Mesenteric fat pad (tissue), 1 donor: ENCODE results near the gene ACOT8. TPM values are rescaled to one million over a fixed set of nuclear protein-coding genes. Genes with fewer than 3 reads are reported as not detected.
"Not testable (repeated sequence)": the region's sequence is repeated elsewhere in the genome, so short reads cannot be mapped to it uniquely, and the experiment has no call there.

Experiments
- DNase-seq: peaks from one replicate; pipeline ENCODE4 v3.0.0-alpha.2; 2020; ENCODE audit warnings: low spot score
- total RNA-seq: library from RNA; stranded (reverse); fragmentation: NEBNext Ultra II Directional; extraction: Animal tissue kit (Norgen Biotek cat#: 25700); gene quantifications from one replicate; pipeline ENCODE4 v1.2.1, GENCODE V29; 2021
- donor health status: DM: yes; HTN: yes; CAD: no.

Gene ACOT8
- total RNA-seq, 1 donor from 2014 or later = 14.9 TPM

DNA sequence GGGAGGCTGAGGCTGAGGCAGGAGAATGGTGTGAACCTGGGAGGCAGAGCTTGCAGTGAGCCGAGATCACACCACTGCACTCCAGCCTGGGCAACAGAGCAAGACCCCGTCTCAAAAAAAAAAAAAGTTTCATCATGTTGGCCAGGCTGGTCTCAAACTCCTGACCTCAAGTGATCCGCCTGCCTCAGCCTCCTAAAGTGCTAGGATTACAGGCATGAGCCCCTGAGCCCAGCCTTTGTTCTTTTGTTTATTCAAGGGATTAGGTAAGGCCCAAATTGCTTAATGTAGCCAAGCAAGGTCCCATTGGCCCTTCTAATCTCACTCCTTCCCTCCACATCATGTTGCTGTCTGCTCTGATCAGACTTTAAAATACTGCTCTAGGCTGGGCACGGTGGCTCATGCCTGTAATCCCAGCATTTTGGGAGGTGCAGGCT, 27.5 kb downstream of the ACOT8 start:
- not testable (repeated sequence) for DNase-seq

DNA sequence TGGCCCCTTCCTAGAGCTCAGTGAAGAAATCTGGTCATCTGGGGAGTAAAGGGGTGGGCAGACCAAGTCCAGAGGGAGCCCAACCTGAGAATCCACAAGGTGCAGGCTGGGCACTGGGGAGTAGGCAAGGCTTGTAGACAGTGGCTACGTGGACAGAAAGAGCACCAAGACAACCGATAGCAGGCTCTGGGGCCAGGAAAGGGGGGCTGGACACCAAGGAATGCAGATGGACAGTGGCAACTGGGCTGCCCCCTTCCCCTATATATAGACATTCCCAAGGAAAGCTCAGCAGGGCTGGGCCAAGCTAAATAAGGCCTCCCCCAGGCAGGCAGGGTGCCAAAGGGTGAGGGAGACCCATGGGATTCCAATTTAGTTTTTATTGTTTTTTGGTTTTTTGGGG, 28.6 kb downstream of the ACOT8 start:
- no peak for DNase-seq

- no peak for DNase-seq
These were observed 29.5 kb downstream of the ACOT8 start for GRCh38 chr20:45827712-45828111.

DNA sequence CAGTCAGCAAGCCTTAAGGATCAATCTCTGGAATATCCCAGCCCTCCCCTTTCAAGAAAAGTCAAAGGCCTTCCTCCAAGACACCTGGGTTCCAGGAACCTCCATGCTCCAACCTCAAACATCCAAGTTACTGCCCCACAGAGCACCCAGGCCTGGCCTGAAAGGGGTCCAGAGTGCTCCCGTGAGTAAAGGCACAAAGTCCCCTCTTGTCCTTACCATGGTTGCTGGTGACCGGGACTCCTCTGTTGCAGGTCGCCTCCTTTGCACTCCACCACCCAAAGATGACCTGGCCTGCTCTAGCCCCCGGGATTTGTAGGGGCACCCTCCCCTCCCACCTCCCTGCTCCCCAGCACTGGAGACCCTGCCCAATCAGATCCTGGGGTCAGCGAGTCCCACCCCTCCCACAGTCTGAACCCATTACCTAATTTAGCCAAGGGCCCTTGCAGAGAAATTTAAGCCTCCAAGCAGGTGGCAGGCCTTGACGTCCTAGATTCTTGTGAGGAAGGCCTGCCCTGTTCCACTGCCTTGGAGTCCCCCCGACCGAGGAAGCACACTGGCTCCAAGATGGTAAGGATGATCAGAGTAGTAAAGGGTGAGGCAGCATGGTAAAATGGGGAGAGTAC, 30.1 kb downstream of the ACOT8 start, which contains the start of gene TNNC2:
Gene TNNC2 (minus strand): TSS at position 283 of the 623 bp plus-strand sequence. CDS start 64 bp downstream, at position 219.
- no peak for DNase-seq

DNA sequence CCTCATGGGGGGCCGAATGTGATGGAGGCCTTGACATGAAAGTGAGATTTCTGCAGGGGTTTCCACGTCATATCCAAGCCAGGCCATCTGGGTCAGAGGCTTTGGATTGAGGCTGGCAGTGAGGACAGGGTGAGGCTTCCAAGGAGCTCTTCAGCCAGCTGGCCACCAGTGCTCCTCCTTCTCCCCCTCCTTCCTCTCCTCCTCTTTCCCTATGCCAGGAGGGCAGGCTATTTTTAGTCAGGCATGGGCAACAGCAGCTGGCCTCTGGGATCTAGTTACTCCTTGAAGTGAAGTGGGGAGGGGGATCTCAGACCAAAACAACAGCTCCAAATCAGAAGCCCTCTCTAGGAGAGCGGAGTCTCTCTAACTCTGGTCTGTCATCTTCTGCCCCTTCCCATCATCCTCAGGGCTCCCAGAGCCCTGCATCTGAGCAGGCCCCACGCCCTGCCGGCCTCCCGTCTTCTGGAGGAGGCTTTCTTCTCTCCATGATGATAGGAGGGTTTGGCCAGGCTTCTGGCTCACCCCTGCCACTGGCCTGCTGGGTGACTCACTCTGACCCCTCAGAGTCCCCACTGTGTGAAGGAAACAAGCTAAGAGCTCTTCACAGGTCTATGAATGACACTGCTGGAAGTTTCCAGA, 30.7 kb downstream of the ACOT8 start:
- DNase-seq = no peak

- DNase-seq = no peak
These were observed 33.0 kb downstream of the ACOT8 start for GRCh38 chr20:45823949-45824835.

GRCh38 chr20:45822857-45823256, 34.3 kb downstream of the ACOT8 start:
- no peak for DNase-seq

GRCh38 chr20:45821947-45822346, 35.2 kb downstream of the ACOT8 start:
- DNase-seq = no peak

DNA sequence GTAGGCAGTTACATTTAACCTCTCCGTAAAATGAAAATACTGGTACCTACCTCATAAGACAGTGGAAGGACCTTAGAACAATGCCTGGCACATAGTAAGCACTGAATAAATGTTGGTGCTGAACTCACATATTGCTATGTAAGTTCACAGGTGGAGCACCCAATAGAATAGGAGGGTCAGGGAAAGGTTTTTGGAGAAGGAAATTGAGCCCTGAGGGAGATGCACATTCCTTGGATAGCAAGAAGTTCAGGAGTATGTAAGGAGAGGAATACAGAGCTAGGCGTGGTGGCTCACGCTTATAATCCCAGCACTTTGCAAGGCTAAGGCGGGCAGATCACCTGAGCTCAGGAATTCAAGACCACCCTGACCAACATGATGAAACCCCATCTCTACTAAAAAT, 37.7 kb downstream of the ACOT8 start:
- no peak for DNase-seq

- DNase-seq = no peak
These were observed 39.0 kb downstream of the ACOT8 start for GRCh38 chr20:45818239-45818638.

DNA sequence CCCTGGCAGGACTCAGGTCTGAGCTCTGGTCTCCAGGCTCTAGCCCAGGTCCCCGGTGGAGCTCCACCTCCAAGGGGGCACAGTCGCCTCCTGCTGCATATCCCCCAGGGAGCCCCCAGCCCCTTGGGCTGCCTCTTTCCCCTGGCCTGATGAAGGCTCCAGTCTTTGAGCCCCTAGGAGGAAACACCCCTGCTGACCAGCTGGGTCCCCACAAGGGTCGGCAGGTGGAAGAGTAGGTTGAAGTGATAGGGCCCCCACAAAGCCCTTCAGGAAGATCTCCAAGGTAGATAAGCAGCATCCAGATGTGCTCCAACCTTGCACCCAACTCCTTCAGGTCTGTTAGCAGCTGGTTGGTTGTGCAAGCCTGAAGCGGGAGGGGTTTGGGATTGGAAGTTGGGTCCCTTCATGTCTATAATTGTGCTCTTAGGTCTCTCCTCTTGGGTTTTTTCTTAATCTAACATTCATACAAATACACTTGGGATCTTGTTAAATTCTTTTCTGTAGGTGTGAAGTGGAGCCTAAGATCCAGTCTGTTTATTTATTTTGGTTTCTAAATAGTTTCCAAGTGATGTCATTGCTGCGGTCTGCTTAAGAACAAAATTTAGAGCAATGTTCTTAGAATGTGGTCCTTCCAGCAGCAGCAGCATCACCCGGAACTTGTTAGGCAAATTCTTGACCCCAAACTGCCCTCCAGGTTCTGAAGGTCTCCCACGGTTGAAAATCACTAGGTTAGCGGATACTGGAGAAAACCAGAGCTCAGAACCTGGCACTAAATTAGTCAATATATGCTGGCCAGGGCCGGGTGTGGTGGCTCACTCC, 39.6 kb downstream of the ACOT8 start:
- no peak for DNase-seq

DNA sequence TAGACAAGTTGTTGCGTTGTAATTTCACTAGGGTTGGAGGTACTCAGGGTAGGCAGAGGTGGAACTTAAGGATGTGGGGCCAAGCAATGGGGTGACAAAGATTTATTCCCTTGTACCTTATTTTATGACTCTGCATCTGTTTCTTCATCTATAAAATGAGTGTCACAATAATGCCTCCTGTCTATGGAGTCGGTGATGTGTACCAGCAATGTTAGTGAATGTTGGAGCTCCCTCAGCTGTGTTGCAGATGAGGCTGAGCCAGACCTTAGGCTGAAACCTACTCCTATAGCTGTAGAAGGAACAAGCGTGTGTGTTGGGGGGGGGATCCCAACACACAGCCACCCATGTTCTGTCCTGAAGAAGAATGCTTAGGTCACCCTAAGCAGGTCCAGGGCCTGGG, 40.2 kb downstream of the ACOT8 start:
- no peak for DNase-seq

DNA sequence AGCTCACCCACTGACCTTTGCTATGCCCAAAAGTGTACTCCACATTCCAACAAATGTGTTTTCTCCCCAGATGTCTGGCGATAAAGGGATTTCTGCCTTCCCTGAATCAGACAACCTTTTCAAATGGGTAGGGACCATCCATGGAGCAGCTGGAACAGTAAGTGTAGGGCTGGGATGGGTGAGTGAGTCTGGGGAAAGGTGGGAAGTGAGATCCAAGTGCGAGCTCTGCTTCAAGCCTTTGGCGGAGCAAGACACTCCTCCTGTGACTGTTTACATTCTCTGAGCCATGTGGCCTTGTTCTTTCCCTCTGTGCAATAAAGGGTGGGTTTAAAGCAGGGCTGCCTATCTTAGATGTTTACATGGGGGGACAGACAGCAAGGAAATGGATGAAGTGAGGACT, 42.9 kb downstream of the ACOT8 start:
- no peak for DNase-seq

DNA sequence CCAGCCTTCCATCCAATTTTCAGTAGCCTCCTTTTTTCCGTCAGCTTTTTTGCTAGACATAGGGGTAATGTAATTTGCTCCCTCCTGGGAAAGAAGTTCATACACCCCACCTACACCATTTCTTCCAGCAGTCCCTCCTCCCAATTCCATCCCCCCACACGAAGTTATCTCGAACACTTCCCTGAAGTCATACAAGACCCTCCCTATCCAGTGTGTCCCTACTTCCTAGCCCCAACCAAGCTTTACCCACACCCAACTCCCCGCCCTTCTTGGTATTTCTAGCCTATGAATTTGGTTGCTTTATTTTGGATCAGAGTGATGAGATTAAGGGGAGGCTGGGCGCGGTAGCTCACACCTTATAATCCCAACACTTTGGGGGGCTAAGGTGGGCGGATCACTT, 43.7 kb downstream of the ACOT8 start:
- DNase-seq = no peak

GRCh38 chr20:45813006-45813340, 44.2 kb downstream of the ACOT8 start:
- DNase-seq = no peak

DNA sequence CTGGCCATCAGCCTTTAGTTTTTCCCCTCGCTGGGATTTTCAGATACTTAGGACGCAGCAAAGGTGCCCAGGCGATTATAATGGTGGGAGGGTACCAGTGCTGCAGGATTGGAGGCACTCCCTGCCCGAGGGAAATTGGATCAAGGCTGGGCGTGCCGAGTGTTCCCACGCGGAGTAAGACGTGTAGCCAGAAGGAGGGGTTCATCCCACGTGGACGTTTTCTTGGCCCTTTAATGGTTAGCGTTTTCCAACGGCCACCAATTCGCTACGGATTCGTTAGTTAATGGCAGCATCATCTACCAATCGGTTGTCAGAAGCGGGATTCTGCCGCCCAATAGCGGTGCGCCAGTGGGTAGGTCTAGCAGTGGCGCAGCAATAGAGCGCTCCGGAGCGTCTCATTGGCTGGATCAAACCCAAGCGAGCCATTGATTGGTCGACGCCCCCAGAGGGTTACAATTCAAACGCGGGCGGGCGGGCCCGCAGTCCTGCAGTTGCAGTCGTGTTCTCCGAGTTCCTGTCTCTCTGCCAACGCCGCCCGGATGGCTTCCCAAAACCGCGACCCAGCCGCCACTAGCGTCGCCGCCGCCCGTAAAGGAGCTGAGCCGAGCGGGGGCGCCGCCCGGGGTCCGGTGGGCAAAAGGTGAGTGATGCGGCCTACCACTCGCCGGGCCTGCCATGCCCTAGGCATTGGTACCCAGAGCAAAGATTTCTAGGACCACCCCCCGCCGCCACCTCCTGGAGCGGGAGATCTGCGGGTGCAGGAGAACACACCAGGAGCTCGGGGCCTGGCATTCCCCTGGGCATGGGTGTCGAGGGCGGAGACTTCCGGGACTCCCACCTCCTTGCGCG, 44.8 kb downstream of the ACOT8 start, which contains the start of gene UBE2C:
Gene UBE2C (plus strand): TSS at position 488 of the 849 bp plus-strand sequence. CDS start 52 bp downstream, at position 540.
- peak; percentile 98 for DNase-seq

- no peak for DNase-seq
These were observed 46.8 kb downstream of the ACOT8 start for GRCh38 chr20:45810191-45810970.

- no peak for DNase-seq
These were observed 55.3 kb downstream of the ACOT8 start for GRCh38 chr20:45801851-45802250.

GRCh38 chr20:45798935-45799642, 58.1 kb downstream of the ACOT8 start:
- no peak for DNase-seq
